ENCODE results near the gene ATP9B.
"Not testable (repeated sequence)": the region's sequence is repeated elsewhere in the genome, so short reads cannot be mapped to it uniquely, and the experiment has no call there.

ATP9B gene

DNA sequence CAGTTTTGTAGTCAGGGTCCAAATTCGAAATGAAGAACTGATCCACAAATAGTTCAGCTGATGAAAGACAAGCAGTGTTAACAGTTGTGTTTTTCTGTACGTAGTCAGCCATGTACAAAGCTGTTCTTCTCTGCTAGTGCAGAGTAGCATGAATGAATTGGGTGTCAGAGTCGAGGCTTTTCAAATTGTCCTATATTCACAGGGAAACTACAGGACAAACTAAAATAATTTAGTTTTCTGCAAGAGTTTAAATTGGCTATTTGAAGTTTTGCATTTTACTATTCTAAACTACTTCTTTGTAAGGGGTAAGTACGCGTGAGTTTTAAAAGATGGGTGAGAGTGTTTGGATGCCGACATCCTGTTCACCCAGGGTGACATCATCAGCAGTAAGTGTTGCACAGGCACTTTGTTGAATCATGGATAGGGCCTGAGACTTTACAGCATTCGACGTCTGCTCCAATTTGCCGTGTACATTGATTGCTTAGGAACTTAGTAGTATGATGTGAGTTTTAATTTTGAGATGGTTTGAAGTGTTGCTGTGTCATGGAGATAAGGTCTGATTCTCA lies 179.4 kb downstream of the ATP9B start:
- no peak for DNase-seq

DNA sequence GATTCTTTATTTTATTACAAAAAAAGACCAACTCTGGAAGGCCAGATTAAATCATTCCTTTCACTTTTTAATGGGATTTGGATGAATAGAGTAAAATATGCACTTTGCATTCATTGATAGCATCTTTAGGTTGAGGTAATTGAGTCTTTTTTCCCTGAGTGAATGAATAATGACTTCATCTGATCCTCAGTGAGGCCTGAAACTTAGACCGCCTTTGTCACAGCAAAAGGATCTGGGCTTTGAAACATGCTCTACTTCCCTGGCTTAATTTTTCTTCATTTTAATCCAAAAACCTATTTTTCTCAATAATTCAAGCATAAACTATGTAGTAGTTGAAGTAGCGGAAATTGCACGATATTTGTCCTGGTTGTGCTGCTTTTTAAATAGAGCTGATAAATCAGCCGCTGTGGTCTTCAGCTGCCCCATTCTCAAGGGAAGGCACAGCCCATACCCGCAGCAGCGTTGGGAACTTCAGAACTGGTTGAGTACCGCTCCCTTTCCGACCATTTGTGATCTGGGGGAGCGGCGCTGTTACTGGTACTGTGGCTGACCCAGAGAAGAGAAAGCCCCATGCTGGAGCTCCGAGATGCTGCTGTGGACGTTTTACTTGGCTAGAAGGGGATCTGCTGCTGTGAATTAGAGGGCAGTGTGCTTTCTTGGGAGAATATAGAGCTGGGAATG lies 181.2 kb downstream of the ATP9B start:
- DNase-seq: no peak

DNA sequence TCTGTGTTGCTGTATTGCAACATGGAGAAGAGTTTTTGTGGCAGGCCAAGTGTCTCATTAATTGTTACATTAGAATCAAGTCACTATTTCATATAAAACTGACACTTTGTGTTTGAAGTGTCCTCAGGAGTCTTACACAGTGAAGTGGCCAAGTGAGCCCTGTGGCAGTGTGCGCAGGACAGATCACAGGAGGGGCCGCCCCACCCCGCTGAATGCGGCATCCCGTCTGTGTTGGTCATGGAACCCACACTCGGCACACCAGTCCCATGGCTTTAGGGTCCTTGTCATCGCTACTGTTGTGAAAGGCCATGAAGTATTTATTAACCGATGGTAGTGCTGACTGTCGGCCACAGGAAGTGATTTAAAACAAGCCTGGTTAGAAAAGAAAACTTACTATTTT lies 181.8 kb downstream of the ATP9B start:
- no peak for DNase-seq

DNA sequence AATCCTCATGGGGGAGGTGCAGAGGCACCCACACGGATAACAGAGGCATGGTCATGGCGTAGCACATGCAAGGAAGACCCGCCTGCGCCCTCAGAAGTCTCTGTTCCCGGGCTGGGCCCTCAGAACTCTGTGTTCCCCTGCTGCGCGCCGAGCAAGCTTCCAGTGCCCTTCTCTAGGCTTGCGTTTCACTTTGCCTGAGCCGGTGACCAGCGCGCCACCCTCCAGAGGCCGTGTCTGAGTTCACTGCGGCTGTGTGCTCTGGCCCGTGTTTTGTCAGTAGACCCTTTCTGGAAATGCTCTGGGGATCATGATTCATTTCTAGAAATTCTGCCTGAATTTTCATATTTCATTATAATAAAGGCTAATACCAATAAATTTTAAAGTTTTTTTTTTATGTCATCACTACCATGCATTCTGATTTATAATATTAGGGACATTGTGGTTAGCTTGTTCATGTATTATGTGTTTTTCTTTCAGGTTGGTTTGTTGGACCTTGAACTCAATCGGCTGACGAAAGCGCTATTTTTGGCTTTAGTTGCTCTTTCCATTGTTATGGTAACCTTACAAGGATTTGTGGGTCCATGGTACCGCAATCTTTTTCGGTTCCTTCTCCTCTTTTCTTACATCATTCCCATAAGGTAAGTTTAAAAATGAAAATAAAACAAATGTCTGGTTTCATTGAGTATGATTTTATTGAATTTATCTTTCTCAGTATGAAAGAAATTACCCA lies 183.9 kb downstream of the ATP9B start:
- DNase-seq: no peak

DNA sequence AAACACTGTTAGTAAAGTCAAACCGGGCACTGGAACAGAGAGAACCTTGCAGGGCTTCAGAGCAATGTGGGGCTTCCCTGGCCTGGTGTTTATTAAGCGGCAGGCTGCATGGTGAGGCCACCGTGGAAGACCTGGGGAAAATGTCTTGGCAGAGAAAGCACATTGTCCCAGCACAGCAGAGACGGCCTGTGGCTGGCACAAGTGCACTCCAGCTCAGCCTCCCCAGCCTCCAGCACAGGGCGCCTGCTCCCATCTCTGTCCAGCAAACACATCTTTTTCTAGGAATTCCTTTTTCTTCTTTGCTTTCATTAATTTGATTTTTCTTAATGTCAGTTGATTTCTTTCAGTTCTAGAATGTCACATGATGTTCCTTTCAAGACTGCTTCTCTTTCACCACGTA lies 188.3 kb downstream of the ATP9B start:
- no peak for DNase-seq

DNA sequence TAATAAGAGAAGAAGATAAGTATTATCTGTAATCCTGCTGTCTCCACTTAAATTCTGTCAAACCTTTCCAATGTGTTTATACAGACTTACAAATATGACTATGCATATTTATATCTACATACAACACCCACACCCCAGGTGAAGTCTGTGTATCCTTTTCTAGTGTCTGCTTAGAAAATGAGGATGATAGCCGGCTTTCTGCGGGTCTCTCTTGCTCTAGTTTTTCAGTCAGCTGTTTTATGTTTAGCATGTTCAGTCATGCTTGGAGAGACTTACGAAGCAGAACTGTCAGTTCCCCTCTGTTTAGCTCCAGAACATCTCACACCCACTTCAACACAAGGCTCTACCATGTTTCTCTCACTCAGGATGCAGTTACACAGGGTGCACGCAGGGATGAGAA lies 189.3 kb downstream of the ATP9B start:
- no peak for DNase-seq

DNA sequence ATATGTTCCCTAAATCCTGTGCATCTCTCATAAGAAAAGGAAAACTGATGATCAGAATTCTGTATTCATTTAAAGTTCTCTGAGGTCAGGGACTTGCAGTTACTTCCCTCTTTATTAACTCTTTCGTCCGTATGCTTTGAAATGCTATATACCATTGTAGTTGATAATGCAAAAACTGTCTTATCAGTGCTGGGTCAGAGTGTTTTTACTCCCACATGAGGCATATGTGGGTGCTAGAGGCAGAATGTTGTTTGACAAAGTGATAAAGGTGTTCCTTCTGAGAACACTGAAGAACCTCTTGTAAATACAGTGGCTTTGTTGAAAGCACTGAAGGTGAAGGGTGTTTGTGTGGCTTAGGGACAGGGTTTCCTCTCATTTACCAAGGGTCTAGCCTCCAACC lies 190.0 kb downstream of the ATP9B start:
- DNase-seq: no peak

DNA sequence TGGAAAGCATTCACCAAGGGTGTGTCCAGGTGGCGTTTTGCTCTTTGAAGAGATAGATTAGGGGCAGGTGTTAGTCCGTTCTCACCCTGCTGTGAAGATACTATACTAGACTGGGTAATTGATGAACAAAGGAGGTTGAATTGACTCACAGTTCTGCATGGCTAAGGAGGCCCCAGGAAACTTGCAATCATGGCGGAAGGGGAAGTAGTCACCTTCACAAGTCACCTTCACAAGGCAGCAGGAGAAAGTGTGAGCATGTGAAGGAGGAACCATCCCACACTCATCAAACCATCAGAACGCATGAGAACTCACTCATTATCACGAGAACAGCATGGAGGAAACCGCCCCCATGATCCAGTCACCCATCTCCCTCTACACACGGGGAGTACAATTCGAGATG lies 190.8 kb downstream of the ATP9B start:
- no peak for DNase-seq

DNA sequence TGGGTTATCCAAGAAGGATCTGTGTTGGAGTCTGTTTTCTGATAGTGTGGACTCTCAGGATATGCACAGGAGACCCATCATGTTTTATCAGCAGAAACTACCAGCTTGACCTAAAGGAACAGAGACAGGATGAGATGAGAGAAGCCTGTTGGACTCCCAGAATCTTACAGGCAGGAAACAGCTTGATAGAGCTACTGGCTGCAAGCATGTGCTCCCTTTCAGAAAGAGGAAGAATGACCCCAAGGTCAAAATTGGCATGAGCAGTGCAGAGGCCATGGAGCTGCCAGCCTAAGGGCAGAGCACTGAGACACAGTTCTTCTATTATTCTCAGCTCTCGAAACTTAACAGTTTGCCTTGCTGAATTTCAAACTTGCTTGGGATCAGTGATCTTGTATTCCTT lies 191.3 kb downstream of the ATP9B start:
- DNase-seq: no peak

DNA sequence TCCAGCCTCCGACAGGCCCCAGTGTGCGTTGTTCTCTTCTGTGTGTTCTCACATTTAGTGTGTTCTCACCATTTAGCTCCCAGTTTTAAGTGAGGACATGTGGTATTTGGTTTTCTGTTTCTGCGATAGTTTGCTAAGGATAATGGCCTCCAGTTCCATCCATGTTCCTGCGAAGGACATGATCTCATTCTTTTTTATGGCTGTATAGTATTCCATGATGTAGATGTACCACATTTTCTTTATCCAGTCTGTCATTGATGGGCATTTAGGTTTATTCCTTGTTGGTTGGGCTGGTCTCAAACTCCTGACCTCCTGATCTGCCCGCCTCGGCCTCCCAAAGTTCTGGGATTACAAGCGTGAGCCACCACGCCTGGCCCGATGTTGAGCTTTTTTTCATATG lies 195.9 kb downstream of the ATP9B start:
- DNase-seq: not testable (repeated sequence)

DNA sequence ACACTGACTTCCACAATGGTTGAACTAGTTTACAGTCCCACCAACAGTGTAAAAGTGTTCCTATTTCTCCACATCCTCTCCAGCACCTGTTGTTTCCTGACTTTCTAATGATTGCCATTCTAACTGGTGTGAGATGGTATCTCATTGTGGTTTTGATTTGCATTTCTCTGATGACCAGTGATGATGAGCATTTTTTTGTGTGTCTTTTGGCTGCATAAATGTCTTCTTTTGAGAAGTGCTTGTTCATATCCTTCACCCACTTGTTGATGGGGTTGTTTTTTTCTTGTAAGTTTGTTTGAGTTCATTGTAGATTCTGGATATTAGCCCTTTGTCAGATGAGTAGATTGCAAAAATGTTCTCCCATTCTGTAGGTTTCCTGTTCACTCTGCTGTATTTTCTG lies 202.6 kb downstream of the ATP9B start:
- not testable (repeated sequence) for DNase-seq

DNA sequence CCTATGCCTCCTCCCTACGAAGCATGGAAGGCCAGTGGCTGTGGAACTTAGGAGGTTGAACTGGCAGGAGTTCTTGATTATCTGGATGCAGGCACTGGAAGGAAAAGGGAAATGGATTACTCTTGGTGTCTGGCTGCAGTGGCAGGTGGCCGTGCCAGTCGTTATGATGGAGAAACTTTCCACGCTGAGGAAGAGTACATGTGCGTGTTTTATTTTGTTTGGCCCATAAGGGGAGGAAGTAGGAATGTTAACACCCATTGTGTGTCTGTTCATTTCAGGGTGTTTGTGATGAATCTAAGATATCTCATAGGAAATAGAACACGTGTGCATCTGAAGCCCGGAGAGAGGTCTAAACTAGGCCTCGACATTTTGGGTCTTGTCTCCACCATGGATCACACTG lies 203.7 kb downstream of the ATP9B start:
- no peak for DNase-seq

DNA sequence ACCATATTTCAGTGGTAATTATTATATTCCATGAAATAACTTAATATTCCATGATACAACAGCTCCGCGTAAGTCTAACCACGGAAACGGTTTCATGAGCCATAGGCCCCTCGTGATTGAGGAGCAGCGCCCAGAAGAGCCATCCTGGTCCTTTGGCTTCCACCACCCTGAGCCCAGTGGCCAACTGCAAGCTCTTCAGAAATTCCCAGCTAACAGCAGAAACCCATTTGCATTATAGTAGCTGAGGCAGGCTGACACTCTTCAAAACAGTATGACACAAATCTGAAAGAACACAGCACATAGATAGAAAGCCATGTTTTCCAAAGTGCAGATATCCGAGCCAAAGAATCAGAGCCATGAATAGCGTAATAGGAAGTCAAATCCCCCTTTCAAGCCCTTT lies 205.6 kb downstream of the ATP9B start:
- DNase-seq: no peak

DNA sequence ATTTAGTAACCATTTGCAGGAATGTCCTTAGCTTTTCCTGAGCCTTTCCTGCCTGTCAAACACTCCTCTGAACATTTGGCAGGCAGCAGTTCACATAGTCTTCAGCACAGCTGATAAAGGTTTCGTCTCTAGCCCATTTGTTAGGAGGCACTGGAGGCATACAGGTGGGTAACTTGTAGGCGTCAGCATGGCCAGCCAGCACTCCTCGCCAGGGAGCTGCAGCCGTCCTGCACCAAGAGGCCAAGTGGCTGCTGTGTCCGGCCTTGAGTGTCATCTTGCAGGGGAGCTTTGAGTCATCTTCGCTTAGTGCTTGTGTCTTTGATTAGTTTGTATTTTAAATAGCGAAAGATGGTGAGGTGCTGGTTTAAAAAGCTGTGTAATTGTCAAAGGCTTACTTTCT lies 206.3 kb downstream of the ATP9B start:
- DNase-seq: no peak

DNA sequence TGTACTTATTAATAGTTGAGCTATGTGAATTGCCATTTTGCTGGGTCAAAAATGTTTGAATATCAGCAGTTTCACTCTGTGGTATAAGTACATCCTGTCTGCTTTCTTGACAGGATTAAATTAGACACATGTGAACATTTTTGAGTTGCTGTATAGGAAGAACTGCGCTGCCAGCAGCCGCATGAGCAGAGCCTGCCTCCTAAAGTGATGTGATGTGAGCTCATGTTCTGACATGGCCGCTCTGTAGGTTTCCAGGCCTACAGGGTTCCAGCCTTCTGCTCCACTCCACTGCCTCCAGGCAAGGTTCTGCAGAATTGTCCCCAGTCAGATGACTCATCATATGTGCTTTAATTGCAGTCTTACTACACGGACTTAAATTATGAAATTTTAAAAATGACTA lies 206.8 kb downstream of the ATP9B start:
- no peak for DNase-seq

DNA sequence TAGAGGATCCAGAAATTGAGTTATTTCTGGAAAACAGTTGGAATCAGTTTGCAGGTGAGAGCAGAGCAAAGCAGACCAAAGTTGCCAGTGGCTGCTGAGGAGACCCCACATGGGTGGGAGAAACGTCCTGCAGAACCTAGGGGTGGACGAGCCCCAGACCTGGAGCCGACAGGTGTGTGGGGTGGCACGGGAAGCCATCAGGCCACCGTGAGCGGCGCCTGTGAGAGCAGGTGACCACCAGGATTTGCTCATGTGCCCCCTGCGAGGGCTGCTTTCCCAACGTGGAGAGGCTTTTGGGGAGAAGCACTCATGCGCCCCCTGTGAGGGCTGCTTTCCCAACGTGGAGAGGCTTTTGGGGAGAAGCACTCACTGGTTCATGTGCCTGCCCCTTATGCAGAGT lies 209.7 kb downstream of the ATP9B start:
- no peak for DNase-seq

DNA sequence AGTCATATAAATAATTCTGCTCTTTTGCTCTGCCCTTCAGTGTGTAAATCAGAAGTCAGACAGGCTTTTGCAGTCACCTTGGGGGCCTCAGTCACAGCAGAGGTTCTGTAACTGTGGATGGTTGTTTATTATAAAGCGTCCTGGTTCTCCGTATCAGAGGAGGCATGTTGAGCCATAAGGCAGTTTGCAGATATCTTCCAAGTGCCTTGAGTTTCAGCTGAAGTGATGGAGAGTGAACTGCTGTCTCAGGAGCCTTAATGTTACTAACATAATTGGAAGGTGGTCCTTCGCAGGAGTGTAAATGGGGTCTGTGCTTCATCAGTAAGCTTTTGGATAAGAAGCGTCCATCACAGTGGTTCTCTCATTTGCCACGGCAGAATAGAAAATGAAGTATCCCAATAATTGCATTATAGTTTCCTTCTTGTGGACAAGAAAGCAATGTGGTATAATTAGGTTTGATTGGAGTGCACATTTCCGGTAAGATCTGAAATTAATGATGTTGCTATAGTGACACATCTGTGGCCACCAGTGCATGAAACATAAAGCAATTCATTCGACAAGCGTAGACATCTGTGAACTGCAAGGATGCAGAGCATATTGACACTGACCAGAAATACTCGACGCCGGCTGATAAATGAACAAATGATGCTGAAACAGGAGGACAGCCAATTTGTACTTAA lies 214.1 kb downstream of the ATP9B start:
- no peak for DNase-seq

DNA sequence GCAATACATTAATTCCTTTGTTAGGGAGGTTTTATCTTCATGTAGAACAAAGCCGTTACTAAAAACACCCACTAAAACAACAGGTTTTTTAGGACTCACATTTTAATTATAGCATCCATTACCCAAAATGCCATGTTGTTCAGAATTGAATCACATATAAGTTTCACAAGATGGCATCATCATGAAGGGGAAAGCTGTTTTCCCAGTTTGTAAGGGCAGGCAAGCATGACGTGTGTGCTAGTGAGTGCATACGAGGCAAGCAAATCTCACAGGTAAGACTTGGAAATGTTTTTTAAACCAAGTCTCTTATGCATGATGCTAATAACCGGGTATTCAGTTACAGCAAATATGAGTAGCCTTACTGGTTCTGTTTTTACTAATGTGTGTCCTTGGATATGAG lies 214.7 kb downstream of the ATP9B start:
- DNase-seq: no peak

DNA sequence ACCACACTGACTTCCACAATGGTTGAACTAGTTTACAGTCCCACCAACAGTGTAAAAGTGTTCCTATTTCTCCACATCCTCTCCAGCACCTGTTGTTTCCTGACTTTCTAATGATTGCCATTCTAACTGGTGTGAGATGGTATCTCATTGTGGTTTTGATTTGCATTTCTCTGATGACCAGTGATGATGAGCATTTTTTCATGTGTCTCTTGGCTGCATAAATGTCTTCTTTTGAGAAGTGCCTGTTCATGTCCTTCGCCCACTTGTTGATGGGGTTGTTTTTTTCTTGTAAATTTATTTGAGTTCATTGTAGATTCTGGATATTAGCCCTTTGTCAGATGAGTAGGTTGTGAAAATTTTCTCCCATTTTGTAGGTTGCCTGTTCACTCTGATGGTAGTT lies 216.0 kb downstream of the ATP9B start:
- DNase-seq: not testable (repeated sequence)

DNA sequence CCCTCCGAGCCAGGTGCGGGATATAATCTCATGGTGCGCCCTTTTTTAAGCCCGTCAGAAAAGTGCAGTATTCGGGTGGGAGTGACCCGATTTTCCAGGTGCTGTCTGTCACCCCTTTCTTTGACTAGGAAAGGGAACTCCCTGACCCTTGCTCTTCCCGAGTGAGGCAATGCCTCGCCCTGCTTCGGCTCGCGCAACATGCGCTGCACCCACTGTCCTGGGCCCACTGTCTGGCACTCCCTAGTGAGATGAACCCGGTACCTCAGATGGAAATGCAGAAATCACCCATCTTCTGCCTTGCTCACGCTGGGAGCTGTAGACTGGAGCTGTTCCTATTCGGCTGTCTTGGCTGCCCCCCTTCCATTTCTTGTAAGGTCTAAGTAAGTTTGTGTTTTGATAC lies 221.2 kb downstream of the ATP9B start:
- DNase-seq: not testable (repeated sequence)

DNA sequence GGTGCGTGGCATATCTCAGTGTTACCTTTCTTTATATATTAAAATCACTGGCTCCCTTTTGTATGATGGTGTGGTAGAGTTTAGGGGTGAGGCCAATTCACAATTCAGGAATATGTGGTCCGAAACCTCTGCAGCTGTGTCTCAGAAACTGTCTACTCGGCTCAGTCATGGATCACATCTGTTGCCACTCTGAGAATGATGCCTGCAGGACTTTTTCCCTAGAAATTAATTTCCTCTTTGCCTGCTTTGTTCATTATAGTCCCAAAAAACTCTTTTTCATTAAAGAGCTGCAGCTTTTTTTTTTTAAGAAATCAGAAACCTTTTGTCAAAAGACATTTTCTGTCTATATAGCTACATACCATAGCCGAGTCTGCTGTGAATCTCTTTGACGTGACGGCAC lies 221.7 kb downstream of the ATP9B start:
- DNase-seq: no peak

DNA sequence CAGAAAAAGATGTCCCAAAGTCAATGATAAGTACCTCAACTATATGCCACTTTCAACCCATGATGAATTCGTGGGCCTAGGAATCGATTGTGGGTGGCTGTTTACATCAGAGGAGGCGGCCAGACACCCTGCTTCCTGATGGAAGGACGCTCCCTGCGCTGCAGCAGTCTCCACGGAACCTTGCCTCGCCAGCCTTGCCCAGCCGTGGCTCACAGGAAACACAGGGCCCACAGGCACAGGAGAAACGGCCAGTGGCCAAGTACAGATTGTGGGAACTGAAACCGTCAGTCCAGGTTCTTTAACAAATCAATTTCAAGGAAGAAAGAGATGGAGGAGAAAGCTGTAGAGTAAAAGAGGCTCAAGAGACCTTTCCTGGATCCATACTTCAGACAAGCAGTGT lies 225.0 kb downstream of the ATP9B start:
- no peak for DNase-seq

DNA sequence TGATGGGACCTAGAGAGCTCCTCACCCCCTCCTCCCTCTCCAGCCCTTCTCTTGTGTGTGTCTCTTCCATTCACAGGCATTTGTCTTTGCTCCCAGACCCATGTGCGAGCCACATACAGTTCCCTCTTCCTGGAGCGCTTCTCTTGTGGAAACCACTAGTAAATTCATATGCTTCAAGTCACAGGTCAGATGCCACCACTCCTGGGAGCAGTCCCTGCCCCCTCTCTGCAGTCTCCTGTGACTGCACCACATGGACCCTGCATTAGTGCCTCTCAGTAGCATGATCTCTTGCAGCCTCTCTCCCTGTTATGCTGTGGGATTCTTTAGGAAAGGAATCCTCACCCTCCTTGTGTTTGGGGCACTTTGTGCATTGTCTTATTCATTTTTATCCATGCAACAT lies 230.1 kb downstream of the ATP9B start:
- no peak for DNase-seq

DNA sequence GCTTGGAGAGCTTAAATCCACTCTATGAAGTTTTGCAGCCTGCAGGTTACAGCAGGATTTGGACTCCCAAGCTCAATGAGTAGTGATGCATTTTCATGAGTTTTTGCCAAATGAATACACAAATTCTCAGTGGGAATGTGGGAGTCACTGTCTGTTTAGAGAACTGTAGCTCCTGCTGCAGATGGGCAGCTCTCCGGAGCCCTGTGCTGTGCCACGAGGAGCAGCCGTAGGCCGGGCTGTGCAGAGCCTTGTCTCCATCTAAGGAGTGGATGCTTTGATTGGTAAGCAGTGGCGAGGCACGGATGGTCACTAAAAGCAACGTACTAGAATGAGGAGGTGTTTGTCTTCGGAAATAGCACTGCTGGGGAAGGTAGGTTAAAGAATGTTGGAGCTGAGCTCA lies 230.5 kb downstream of the ATP9B start:
- no peak for DNase-seq

Data from right hindlimb (tissue), 1 donor.